ENCODE measurements around the gene SCN4A. TPM values are rescaled to one million over a fixed set of nuclear protein-coding genes. Genes with fewer than 3 reads are reported as not detected.

Gene SCN4A
- total RNA-seq, 6 donors from 2014 or later, result under 0.01 to 0.44 (median 0.20) TPM; not detected in 3

DNA sequence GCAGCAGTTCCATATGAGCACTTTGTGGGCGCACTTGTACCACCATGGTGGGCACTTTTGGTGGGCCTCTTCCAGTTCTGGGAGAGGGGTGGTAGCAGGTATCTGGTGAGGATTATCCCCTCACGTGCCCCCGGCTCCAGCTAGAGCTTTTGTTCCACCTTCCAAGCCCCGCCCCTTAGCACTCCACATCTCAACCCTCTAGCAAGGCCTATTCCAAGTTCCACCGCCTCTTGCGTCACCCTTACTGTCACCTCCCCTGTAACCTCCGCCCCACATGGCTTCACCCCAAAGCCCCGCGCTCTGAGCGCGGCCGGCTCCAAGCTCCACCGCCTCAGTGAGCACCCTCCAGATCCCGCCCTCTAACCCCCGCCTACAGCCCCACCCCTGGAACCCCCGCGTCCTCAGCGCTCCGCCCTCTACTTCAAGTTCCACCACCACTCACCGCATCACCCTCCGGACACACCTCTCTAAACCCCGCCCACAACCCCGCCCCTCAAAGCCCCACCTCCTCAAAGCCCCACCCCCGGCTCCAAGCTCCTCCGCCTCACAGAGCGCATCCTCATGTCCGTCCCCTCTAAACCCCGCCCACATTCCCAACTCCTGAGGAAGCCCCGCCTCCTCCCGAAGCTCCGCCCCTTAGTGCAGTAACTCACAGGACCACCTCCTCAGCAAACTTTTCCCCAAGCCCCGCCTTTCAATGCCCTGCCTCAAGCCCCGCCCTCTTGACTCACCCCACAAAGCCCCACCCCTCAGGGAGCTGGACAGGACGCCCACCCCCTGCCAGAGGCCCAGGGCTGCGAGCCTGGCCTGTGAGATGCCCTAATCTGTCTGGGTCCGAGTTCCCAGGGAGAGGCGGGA is 11.1 kb downstream of the SCN4A start:
- H3K4me3 ChIP-seq, result peak overlapping the region in 3 of 4 donors; percentile 22 to 37 (median 29)
- 34 to 44% methylated on average over 32 to 37 of the region's 37 CpGs for WGBS, 2 donors
- peak; percentile 80 to 87 for DNase-seq

DNA sequence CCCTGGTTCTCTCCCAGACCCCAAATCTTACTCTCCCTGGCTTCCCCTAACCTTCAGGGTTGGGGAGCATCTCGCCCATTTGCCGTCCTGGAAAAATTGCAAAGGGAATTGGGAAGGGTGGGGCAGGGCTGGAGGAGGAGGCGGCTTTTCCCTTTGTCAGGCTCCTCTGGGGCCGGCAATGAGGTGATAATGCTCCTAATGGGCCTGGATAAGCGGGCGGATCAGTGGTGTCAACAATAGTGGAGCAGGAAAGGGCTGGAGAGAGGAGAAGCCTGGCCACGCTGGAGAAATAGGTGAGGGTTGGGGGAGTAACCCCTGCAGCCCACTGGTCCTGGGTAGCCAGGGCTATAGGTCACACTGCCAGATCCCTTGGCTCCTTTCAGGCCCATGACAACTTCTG is 12.3 kb downstream of the SCN4A start:
- TF ChIP-seq POLR2A (IDR thresholded peaks at IDR 0.05) (no peak), EP300 (IDR thresholded peaks at IDR 0.05) (no peak), POLR2AphosphoS5 (IDR thresholded peaks at IDR 0.05) (no peak)
- TF ChIP-seq, protein P1, sequence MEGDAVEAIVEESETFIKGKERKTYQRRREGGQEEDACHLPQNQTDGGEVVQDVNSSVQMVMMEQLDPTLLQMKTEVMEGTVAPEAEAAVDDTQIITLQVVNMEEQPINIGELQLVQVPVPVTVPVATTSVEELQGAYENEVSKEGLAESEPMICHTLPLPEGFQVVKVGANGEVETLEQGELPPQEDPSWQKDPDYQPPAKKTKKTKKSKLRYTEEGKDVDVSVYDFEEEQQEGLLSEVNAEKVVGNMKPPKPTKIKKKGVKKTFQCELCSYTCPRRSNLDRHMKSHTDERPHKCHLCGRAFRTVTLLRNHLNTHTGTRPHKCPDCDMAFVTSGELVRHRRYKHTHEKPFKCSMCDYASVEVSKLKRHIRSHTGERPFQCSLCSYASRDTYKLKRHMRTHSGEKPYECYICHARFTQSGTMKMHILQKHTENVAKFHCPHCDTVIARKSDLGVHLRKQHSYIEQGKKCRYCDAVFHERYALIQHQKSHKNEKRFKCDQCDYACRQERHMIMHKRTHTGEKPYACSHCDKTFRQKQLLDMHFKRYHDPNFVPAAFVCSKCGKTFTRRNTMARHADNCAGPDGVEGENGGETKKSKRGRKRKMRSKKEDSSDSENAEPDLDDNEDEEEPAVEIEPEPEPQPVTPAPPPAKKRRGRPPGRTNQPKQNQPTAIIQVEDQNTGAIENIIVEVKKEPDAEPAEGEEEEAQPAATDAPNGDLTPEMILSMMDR (IDR thresholded peaks at IDR 0.05), result no peak
- DNase-seq (no peak), ATAC-seq (ENCODE audit: low FRiP score in 2 of 2) (no peak)
- WGBS, 2 donors, result 84% methylated on average over 7 of the region's 7 CpGs
- Histone ChIP-seq H3K4me1 (peaks cover 9 to 23% (median 16%) of the 10 kb centered on the region in 4 donors), H3K27me3 (no peaks in the 10 kb centered on the region), H3K9me3 (no peaks in the 10 kb centered on the region), H3K4me3 (no peak overlapping the region), H3K36me3 (no peaks in the 10 kb centered on the region), H3K27ac (no peak overlapping the region)

More for the DNA sequence above, 11.1 kb downstream of the SCN4A start:
- H3K27me3 ChIP-seq, result no peaks in the 10 kb centered on the region
- H3K4me1 ChIP-seq, result peaks cover 9 to 23% (median 16%) of the 10 kb centered on the region in 4 donors
- TF ChIP-seq POLR2AphosphoS5 (IDR thresholded peaks at IDR 0.05), result no peak
- TF ChIP-seq, protein P1 (IDR thresholded peaks at IDR 0.05), result no peak
- no peak for TF ChIP-seq POLR2A (IDR thresholded peaks at IDR 0.05)
- TF ChIP-seq EP300 (IDR thresholded peaks at IDR 0.05), result no peak
- no peaks in the 10 kb centered on the region for H3K9me3 ChIP-seq
- peak; percentile 65 to 71 for ATAC-seq (ENCODE audit: low FRiP score in 2 of 2)
- peak overlapping the region in 1 of 4 donors; percentile 71 for H3K27ac ChIP-seq
- no peaks in the 10 kb centered on the region for H3K36me3 ChIP-seq

DNA sequence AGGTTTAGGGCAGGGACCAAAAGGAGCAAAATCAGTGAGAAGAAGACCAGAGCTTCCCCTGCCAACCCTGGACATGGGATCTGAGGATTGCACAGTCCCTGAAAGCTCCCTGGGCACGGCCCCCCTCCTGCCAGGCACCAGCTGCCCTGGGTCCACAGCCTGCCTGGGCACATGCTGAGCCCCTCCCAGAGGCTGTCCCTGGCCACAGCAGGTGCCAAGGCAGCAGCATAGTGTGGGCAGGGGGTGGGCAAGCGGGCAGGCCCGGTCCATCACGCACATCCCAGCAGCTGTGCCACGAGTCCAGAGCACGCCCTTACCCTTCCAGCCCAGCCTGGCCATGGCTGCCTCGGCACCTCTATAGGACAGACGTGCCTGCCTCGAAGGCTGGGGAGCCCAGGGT is 12.7 kb downstream of the SCN4A start:
- Histone ChIP-seq H3K27ac (no peak overlapping the region), H3K36me3 (no peaks in the 10 kb centered on the region), H3K9me3 (no peaks in the 10 kb centered on the region), H3K4me1 (peaks cover 9 to 23% (median 16%) of the 10 kb centered on the region in 4 donors), H3K4me3 (no peak overlapping the region), H3K27me3 (no peaks in the 10 kb centered on the region)
- WGBS, 2 donors, result 87 to 93% methylated on average over 6 to 9 of the region's 9 CpGs
- DNase-seq (no peak), ATAC-seq (ENCODE audit: low FRiP score in 2 of 2) (no peak)
- no peak for TF ChIP-seq POLR2A (IDR thresholded peaks at IDR 0.05)

DNA sequence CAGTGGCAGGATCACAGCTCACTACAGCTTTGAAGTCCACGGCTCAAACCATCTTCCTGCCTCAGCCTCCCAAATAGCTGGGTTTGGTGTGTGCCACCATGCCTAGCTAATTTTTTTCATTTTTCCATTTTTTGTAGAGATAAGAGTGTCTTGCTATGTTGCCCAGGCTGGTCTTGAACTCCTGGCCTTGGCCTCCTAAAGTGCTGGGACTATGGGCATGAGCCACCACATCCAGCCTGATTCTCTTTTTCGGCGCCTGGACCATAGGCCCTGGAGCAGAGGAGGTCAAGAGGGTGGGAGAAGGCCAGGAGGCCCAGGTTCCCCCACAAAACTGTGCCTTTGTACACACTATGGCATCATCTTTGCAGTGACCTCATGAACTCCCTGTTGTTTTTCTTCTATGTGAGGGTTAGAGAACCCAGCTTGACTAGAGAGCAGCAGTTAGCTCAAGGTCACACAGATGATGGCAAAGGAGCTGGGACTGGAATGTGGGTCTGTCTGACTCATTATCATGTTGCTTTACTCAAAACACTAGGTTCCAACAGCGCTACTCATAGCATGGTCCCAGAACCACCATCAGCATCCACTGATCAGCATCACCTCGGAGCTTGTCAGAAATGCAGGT is 16.3 kb downstream of the SCN4A start:
- 95 to 97% methylated on average over 5 of the region's 5 CpGs for WGBS, 2 donors
- DNase-seq, result no peak
- Histone ChIP-seq H3K27ac (no peak overlapping the region), H3K4me3 (no peak overlapping the region), H3K27me3 (no peaks in the 10 kb centered on the region), H3K9me3 (no peaks in the 10 kb centered on the region), H3K4me1 (peaks cover 4 to 8% (median 6%) of the 10 kb centered on the region in 4 donors), H3K36me3 (no peaks in the 10 kb centered on the region)
- TF ChIP-seq, protein P1 (IDR thresholded peaks at IDR 0.05), result no peak
- no peak for TF ChIP-seq EP300 (IDR thresholded peaks at IDR 0.05)
- no peak for TF ChIP-seq POLR2AphosphoS5 (IDR thresholded peaks at IDR 0.05)
- no peak for TF ChIP-seq POLR2A (IDR thresholded peaks at IDR 0.05)
- no peak for ATAC-seq (ENCODE audit: low FRiP score in 2 of 2)

DNA sequence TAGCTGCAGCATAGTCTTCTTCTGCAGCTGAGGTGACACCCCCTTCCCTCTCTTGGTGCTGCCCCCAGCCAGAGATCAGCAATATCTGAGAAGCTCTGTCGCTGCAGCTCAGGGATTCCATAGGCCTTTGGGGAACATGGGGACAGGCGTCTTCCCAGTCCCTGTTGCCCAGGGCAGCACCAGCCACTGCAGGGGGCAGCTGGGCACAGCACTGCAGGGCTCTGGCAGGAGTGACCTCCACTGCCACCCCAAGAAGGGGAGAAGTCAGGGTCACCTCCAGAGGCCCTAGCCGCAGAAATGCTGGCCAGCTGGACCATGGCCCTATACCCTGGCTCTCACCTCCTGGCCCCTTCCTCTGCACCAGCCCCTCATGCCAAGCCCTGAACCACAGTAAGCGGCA is 16.9 kb downstream of the SCN4A start:
- WGBS, 2 donors, result 89 to 91% methylated on average over 2 to 4 of the region's 4 CpGs

More for the DNA sequence above, 16.9 kb downstream of the SCN4A start:
- Histone ChIP-seq H3K27me3 (no peaks in the 10 kb centered on the region), H3K27ac (no peak overlapping the region), H3K4me1 (peaks cover 0 to 1% (median under 1%) of the 10 kb centered on the region in 4 donors), H3K9me3 (no peaks in the 10 kb centered on the region), H3K36me3 (no peaks in the 10 kb centered on the region), H3K4me3 (no peak overlapping the region)
- TF ChIP-seq POLR2AphosphoS5 (IDR thresholded peaks at IDR 0.05), result no peak
- no peak for TF ChIP-seq POLR2A (IDR thresholded peaks at IDR 0.05)
- TF ChIP-seq, protein P1 (IDR thresholded peaks at IDR 0.05), result no peak
- no peak for TF ChIP-seq EP300 (IDR thresholded peaks at IDR 0.05)
- DNase-seq (no peak), ATAC-seq (ENCODE audit: low FRiP score in 2 of 2) (no peak)

Data from upper lobe of left lung (tissue), 6 donors.